ENCODE results near the gene DAPK3. TPM values are rescaled to one million over a fixed set of nuclear protein-coding genes. Genes with fewer than 3 reads are reported as not detected.

Gene DAPK3
- polyA plus RNA-seq, 1 donor from 2014 or later = 100 TPM

DNA sequence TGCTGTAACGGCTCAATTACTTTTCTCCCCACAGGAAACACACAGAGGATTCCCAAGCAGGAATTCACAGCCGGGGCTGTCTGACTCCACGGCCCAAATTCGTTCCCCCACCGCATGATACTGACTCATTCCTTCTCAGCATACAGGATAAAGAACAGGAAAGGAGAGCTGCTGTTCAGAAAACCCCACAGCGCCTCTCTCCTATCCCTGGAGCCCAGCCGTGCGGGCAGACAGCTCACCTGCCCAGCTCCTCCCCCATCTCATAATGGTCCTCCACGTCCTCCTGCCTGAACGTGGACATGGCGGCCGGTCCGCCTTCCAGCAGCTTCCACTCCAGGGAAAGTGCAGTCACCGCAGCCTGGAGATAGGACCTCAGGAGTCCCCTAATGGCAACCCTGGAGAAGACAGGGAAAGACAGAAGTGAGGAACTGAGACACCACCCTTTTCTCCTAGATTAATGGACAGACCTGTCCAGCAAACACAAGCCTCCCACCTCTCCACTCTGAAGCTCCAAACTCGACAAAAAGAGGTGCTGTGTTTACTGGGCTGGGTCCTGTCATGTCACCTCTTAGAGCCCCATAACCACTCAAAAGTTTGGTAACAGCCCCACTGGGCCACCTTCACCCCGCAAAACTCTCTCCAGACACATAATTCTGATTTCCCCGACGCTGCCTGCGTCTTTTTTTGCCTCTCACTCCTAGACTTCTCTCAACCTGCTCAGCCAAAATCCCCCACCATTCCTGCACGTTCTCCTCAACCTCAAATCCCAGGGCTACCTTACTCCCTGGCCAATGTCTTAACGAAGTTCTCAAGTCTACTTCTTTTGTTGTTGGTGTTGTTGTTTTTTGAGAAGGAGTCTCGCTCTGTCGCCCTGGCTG is 1.2 kb downstream of the DAPK3 start:
- Histone ChIP-seq H3K27ac (ENCODE audit: low read length) (no peak overlapping the region), H4K20me1 (ENCODE audit: insufficient read depth) (no peaks in the 10 kb centered on the region), H3K4me3 (ENCODE audit: low read length) (peak overlapping the region; percentile 94), H3K4me2 (ENCODE audit: low read length) (peak overlapping the region; percentile 80), H2AFZ (ENCODE audit: low read depth, low read length) (no peak overlapping the region), H3F3A (ENCODE audit: insufficient read depth, low read length, poor library complexity, severe bottlenecking) (no peaks in the 10 kb centered on the region), H3K9me2 (ENCODE audit: insufficient read depth, low read length) (no peaks in the 10 kb centered on the region), H3K27me3 (ENCODE audit: insufficient read depth, low read depth, low read length) (no peaks in the 10 kb centered on the region), H3K9me3 (ENCODE audit: low read length) (no peaks in the 10 kb centered on the region), H3K36me3 (ENCODE audit: insufficient read depth, low read length) (no peaks in the 10 kb centered on the region), H3K9ac (ENCODE audit: low read length) (peak overlapping the region; percentile 95), H3K79me2 (replicated peaks; ENCODE audit: insufficient read depth, low read length) (peaks cover 33% of the 10 kb centered on the region)
- no peak for TF ChIP-seq TAF1 (IDR thresholded peaks at IDR 0.05; ENCODE audit: low read depth)
- no peak for TF ChIP-seq SMC3 (conservative IDR thresholded peaks at IDR 0.05; ENCODE audit: poor library complexity)
- TF ChIP-seq EP300 (conservative IDR thresholded peaks at IDR 0.05; ENCODE audit: poor library complexity, severe bottlenecking) = no peak
- no peak for TF ChIP-seq EZH2 (IDR thresholded peaks at IDR 0.05; ENCODE audit: borderline replicate concordance, insufficient read depth, low read length, poor library complexity, severe bottlenecking)
- TF ChIP-seq, protein P1, sequence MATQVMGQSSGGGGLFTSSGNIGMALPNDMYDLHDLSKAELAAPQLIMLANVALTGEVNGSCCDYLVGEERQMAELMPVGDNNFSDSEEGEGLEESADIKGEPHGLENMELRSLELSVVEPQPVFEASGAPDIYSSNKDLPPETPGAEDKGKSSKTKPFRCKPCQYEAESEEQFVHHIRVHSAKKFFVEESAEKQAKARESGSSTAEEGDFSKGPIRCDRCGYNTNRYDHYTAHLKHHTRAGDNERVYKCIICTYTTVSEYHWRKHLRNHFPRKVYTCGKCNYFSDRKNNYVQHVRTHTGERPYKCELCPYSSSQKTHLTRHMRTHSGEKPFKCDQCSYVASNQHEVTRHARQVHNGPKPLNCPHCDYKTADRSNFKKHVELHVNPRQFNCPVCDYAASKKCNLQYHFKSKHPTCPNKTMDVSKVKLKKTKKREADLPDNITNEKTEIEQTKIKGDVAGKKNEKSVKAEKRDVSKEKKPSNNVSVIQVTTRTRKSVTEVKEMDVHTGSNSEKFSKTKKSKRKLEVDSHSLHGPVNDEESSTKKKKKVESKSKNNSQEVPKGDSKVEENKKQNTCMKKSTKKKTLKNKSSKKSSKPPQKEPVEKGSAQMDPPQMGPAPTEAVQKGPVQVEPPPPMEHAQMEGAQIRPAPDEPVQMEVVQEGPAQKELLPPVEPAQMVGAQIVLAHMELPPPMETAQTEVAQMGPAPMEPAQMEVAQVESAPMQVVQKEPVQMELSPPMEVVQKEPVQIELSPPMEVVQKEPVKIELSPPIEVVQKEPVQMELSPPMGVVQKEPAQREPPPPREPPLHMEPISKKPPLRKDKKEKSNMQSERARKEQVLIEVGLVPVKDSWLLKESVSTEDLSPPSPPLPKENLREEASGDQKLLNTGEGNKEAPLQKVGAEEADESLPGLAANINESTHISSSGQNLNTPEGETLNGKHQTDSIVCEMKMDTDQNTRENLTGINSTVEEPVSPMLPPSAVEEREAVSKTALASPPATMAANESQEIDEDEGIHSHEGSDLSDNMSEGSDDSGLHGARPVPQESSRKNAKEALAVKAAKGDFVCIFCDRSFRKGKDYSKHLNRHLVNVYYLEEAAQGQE (IDR thresholded peaks at IDR 0.05; ENCODE audit: borderline replicate concordance) = no peak
- TF ChIP-seq, protein P2, sequence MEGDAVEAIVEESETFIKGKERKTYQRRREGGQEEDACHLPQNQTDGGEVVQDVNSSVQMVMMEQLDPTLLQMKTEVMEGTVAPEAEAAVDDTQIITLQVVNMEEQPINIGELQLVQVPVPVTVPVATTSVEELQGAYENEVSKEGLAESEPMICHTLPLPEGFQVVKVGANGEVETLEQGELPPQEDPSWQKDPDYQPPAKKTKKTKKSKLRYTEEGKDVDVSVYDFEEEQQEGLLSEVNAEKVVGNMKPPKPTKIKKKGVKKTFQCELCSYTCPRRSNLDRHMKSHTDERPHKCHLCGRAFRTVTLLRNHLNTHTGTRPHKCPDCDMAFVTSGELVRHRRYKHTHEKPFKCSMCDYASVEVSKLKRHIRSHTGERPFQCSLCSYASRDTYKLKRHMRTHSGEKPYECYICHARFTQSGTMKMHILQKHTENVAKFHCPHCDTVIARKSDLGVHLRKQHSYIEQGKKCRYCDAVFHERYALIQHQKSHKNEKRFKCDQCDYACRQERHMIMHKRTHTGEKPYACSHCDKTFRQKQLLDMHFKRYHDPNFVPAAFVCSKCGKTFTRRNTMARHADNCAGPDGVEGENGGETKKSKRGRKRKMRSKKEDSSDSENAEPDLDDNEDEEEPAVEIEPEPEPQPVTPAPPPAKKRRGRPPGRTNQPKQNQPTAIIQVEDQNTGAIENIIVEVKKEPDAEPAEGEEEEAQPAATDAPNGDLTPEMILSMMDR (IDR thresholded peaks at IDR 0.05; ENCODE audit: poor library complexity, severe bottlenecking) = no peak
- TF ChIP-seq RAD21 (conservative IDR thresholded peaks at IDR 0.05) = no peak
- TF ChIP-seq MXI1 (conservative IDR thresholded peaks at IDR 0.05; ENCODE audit: poor library complexity, severe bottlenecking) = no peak
- TF ChIP-seq POLR2AphosphoS5 (IDR thresholded peaks at IDR 0.05) = no peak

DNA sequence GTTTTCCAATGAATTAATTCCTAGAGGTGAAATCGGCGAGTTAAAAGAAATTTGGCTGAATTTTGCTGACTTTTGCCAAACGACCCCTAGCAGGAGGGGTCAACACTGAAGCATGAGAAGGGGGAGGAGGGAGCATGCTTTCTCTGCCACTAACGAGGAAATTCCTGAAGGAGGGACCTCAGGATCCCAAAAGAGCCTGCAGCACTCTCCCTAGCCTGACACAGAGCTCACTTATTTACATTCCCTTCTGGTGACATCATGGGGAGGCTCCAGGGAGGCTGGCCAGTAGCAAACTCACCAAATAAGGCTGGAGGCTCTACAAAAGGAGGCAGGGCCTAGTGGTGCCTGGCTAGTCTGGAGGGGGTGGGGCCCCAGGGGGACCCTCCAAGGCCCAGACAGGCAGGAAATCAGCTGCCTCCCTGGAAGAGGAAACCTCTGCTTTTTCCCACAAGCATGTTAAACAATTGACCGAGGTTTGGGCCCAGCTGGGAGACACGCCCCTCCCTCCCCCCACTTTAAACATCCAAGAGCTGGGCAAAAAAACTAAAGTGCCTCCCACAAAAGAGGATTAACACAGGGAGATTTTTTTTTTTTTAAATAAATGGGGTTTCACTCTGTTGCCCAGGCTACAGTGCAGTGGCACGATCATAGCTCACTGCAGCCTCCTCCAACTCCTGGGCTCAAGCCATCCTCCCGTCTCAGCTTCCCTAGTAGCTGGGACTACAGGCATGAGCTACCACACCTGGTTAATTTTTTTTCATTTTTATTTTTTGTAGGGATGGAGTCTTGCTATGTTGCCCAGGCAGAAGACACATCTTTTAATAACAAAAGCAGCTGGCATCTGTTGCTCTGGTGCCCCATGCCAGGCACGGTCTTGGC is 2.1 kb downstream of the DAPK3 start:
- Histone ChIP-seq H4K20me1 (ENCODE audit: insufficient read depth) (no peaks in the 10 kb centered on the region), H3K9ac (ENCODE audit: low read length) (peak overlapping the region; percentile 5), H3K4me2 (ENCODE audit: low read length) (no peak overlapping the region), H3K4me3 (ENCODE audit: low read length) (peak overlapping the region; percentile 94), H3K27me3 (ENCODE audit: insufficient read depth, low read depth, low read length) (no peaks in the 10 kb centered on the region), H3F3A (ENCODE audit: insufficient read depth, low read length, poor library complexity, severe bottlenecking) (no peaks in the 10 kb centered on the region), H3K27ac (ENCODE audit: low read length) (no peak overlapping the region), H3K9me2 (ENCODE audit: insufficient read depth, low read length) (no peaks in the 10 kb centered on the region), H2AFZ (ENCODE audit: low read depth, low read length) (no peak overlapping the region), H3K79me2 (replicated peaks; ENCODE audit: insufficient read depth, low read length) (peaks cover 33% of the 10 kb centered on the region), H3K9me3 (ENCODE audit: low read length) (no peaks in the 10 kb centered on the region), H3K36me3 (ENCODE audit: insufficient read depth, low read length) (no peaks in the 10 kb centered on the region)
- TF ChIP-seq POLR2AphosphoS5 (IDR thresholded peaks at IDR 0.05) = no peak
- TF ChIP-seq, protein P1 (IDR thresholded peaks at IDR 0.05; ENCODE audit: borderline replicate concordance) = no peak
- TF ChIP-seq EP300 (conservative IDR thresholded peaks at IDR 0.05; ENCODE audit: poor library complexity, severe bottlenecking) = no peak
- TF ChIP-seq MXI1 (conservative IDR thresholded peaks at IDR 0.05; ENCODE audit: poor library complexity, severe bottlenecking) = no peak
- TF ChIP-seq RAD21 (conservative IDR thresholded peaks at IDR 0.05) = no peak
- TF ChIP-seq, protein P2 (IDR thresholded peaks at IDR 0.05; ENCODE audit: poor library complexity, severe bottlenecking) = no peak
- TF ChIP-seq EZH2 (IDR thresholded peaks at IDR 0.05; ENCODE audit: borderline replicate concordance, insufficient read depth, low read length, poor library complexity, severe bottlenecking) = no peak
- TF ChIP-seq SMC3 (conservative IDR thresholded peaks at IDR 0.05; ENCODE audit: poor library complexity) = no peak
- TF ChIP-seq TAF1 (IDR thresholded peaks at IDR 0.05; ENCODE audit: low read depth) = no peak
